Sigmoid colon (tissue), 7 donors: ENCODE results near the gene FBXL15. TPM values are rescaled to one million over a fixed set of nuclear protein-coding genes. Genes with fewer than 3 reads are reported as not detected.
A peak's percentile ranks its signal among the peaks of the same experiment; 100 is the strongest.
"Not testable (repeated sequence)": the region's sequence is repeated elsewhere in the genome, so short reads cannot be mapped to it uniquely, and the experiment has no call there.

Experiments
- DNase-seq: peaks from one replicate; pipeline ENCODE4 v3.0.0-alpha.2; 2019
- H3K27ac ChIP-seq, 4 donors: fragments of 200-600 bp; sonication (generic); one replicate each; pipeline ENCODE4 v1.5.1; 2016 to 2019; ENCODE audit warnings: mild to moderate bottlenecking in 1 of 4
- H3K27me3 ChIP-seq, 3 donors: fragments of 200-600 bp; sonication (generic); one replicate each; pipeline ENCODE4 v1.5.1; 2019; ENCODE audit warnings: mild to moderate bottlenecking in 1 of 3
- H3K36me3 ChIP-seq, 4 donors: fragments of 200-600 bp; sonication (generic); one replicate each; pipeline ENCODE4 v1.5.1; 2016 to 2019
- H3K4me1 ChIP-seq, 4 donors: fragments of 200-600 bp; sonication (generic); one replicate each; pipeline ENCODE4 v1.5.1; 2017 to 2019
- H3K4me3 ChIP-seq, 4 donors: fragments of 200-600 bp; sonication (generic); one replicate each; pipeline ENCODE4 v1.5.1; 2017 to 2019; ENCODE audit warnings: mild to moderate bottlenecking in 2 of 4, moderate library complexity in 1 of 4
- H3K9me3 ChIP-seq, 4 donors: fragments of 200-600 bp in 3 of 4; sonication (generic) in 3 of 4; one replicate each; pipeline versions ENCODE4 v1.5.1 to v1.6.1; 2013 to 2019
- EP300 ChIP-seq, 4 donors: sonication (generic); formaldehyde crosslinking; IDR thresholded peaks; one replicate each; pipeline ENCODE4 v1.6.1; 2017; ENCODE audit warnings: antibody characterized with exemption in 4 of 4
- POLR2A ChIP-seq, 2 donors: fragments of 450-650 bp; IDR thresholded peaks; one replicate each; pipeline ENCODE4 v1.6.1; 2016; ENCODE audit warnings: antibody characterized with exemption in 2 of 2, mild to moderate bottlenecking in 2 of 2, moderate library complexity in 2 of 2
- POLR2AphosphoS5 ChIP-seq, 4 donors: sonication (generic); formaldehyde crosslinking; IDR thresholded peaks; one replicate each; pipeline ENCODE4 v1.6.1; 2017; ENCODE audit warnings: antibody characterized with exemption in 4 of 4
- WGBS, 2 donors: extraction: QIAGEN DNeasy Blood & Tissue Kit; methylation state at CpG; one replicate each; pipeline ENCODE4 v1.1.7; 2013; 5-methylcytosine and 5-hydroxymethylcytosine counted together
- intact Hi-C: fragments of 100-400 bp; cut with DNase I; formaldehyde crosslinking; loops from one replicate; pipeline ENCODE4 v1.15.1; 2023
- polyA plus RNA-seq, 3 donors: library from polyadenylated mRNA; stranded (reverse); fragments of 200-250 nt; gene quantifications; one replicate each; pipeline ENCODE4 v1.2.3, GENCODE V29; 2013
- total RNA-seq, 4 donors: library from RNA; depleted of rRNA; stranded (reverse); fragments of >200 nt; gene quantifications; one replicate each; pipeline ENCODE4 v1.1.0, GENCODE V29; 2016
- TF ChIP-seq, protein P1 (sequence below), 4 experiments: fragments of 450-650 bp in 3 of 4; fragments of 200-600 bp in 1 of 4; IDR thresholded peaks; one replicate each; pipeline ENCODE4 v1.5.1; 2016 to 2019; ENCODE audit warnings: antibody characterized with exemption in 4 of 4, mild to moderate bottlenecking in 3 of 4, moderate library complexity in 2 of 4
- donor health status: healthy with polysubstance abuse.
- donor health status: Bipolar disorder and iron deficiency.
- donor health status: healthy.

Gene FBXL15
- total and polyA plus RNA-seq, 7 donors: 19.0 to 51.3 (median 30.7) TPM

DNA sequence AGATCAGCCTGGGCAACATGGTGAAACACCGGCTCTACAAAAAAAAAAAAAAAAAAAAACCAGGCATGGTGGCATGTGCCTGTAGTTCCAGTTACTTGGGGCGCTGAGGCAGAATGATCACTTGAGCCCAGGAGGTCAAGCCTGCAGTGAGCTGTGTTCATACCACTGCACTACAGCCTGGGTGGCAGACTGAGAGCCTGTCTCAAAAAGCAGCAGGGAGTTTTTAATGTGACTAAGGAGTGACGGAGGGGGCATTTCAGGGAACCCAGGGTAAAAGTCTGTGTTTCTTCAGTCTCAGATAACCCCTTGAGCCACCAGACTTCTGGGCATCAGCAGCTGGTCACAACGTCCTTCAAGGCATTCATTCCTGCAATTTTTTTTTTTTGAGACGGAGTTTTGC, 32.9 kb downstream of the FBXL15 start:
- WGBS, 2 donors: 86 to 92% methylated on average over 5 of the region's 5 CpGs
- H3K36me3 ChIP-seq: no peaks in the 10 kb centered on the region
- DNase-seq: no peak
- H3K4me3 ChIP-seq: no peak overlapping the region
- intact Hi-C loops: no loop called here
- TF ChIP-seq, protein P1, sequence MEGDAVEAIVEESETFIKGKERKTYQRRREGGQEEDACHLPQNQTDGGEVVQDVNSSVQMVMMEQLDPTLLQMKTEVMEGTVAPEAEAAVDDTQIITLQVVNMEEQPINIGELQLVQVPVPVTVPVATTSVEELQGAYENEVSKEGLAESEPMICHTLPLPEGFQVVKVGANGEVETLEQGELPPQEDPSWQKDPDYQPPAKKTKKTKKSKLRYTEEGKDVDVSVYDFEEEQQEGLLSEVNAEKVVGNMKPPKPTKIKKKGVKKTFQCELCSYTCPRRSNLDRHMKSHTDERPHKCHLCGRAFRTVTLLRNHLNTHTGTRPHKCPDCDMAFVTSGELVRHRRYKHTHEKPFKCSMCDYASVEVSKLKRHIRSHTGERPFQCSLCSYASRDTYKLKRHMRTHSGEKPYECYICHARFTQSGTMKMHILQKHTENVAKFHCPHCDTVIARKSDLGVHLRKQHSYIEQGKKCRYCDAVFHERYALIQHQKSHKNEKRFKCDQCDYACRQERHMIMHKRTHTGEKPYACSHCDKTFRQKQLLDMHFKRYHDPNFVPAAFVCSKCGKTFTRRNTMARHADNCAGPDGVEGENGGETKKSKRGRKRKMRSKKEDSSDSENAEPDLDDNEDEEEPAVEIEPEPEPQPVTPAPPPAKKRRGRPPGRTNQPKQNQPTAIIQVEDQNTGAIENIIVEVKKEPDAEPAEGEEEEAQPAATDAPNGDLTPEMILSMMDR (IDR thresholded peaks at IDR 0.05): no peak
- H3K27me3 ChIP-seq: no peaks in the 10 kb centered on the region
- no peaks in the 10 kb centered on the region for H3K9me3 ChIP-seq
- H3K27ac ChIP-seq: peak overlapping the region in 3 of 4 donors; percentile 37 to 48 (median 43)
- peaks cover 0 to 20% (median 17%) of the 10 kb centered on the region in 4 donors for H3K4me1 ChIP-seq

DNA sequence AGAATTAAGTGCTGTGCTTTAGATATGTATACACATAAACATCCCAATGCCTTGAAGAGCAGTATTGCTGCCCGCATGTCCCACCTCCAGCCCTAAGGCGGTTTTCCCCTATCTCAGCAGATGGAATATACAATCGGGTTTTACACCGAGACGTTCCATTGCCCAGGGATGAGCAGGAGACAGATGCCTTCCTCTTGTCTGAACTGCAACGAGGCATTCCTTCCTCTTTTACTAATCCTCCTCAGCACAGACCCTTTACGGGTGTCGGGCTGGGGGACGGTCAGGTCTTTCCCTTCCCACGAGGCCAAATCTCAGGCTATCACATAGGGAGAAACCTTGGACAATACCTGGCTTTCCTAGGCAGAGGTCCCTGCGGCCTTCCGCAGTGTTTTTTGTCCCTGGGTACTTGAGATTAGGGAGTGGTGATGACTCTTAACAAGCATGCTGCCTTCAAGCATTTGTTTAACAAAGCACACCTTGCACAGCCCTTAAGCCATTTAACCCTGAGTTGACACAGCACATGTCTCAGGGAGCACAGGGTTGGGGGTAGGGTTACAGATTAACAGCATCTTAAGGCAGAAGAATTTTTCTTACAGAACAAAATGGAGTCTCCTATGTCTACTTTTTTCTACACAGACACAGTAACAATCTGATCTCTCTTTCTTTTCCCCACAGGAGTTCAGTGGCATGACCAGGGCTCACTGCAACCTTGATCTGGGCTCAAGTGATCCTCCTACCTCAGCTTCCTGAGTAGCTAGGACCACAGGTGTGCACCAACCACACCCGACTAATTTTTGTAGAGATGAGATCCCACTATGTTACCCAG, 34.2 kb downstream of the FBXL15 start:
- DNase-seq, intact Hi-C loops, H3K27ac ChIP-seq, H3K36me3 ChIP-seq, H3K4me3 ChIP-seq, H3K27me3 ChIP-seq, H3K9me3 ChIP-seq: not testable (repeated sequence)
- peaks cover 0 to 14% (median 12%) of the 10 kb centered on the region in 4 donors for H3K4me1 ChIP-seq
- WGBS, 2 donors: 80 to 86% methylated on average over 13 of the region's 13 CpGs

DNA sequence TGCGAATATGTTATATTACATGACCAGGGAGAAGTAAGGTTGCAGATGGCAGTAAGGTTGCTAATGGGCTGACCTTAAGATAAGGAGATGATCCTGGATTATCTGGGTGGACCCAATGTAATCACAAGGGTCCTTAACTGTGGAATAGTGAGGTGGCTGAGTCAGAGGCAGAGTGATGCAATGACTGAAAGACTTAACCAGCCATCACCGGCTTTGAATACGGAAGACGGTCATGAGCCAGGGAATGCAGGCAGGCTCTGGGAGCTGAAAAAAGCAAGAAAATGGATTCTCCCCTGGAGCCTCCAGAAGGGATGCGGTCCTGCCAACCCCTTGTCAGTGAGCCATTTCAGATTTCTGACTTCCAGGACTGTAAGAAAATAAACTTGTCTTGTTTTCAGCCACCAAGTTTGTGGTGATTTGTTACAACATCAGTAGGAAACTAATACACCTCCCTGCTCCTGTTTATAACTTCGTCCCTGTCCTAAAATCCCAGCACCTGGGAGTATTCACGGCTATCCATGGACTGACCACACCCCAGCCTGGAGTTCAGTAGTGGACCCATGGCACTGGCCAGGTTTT, 35.3 kb downstream of the FBXL15 start:
- no peak for DNase-seq
- Histone ChIP-seq H3K36me3 (no peaks in the 10 kb centered on the region), H3K9me3 (no peaks in the 10 kb centered on the region), H3K27ac (no peak overlapping the region), H3K4me1 (peaks cover 0 to 12% (median 10%) of the 10 kb centered on the region in 4 donors), H3K4me3 (no peak overlapping the region), H3K27me3 (no peaks in the 10 kb centered on the region)
- intact Hi-C loops: no loop called here
- TF ChIP-seq EP300 (IDR thresholded peaks at IDR 0.05) (no peak), POLR2A (IDR thresholded peaks at IDR 0.05) (no peak), POLR2AphosphoS5 (IDR thresholded peaks at IDR 0.05) (no peak)
- TF ChIP-seq, protein P1 (IDR thresholded peaks at IDR 0.05): no peak
- WGBS, 2 donors: 81 to 90% methylated on average over 7 of the region's 7 CpGs

DNA sequence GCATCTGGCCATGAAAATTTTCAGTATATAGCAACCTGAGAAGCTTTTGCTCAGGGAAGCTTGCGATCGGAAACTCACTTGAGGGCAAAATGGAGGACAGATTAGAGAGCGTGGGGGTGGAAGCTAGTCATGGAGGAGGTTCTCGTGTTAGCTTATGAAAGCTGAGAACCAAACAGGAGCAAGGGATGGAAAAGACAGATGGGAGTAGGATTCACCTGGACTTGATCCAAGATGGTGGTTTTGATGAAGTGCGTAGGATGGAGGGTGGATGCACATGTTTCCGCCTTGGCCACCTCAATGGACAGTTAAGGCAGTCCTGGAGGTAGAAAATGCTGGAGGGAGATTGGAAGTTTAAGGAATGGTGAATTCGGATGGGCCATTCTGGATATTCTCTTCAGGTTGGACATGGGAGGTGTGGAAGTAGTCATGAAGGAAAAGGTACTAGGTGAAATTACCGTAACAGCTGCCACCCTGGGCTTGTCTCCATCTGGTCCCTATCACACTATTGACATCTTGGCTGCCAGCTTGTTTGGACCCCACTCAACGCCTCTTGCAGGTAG, 37.0 kb downstream of the FBXL15 start:
- H3K27ac ChIP-seq: no peak overlapping the region
- no peak overlapping the region for H3K4me3 ChIP-seq
- TF ChIP-seq POLR2AphosphoS5 (IDR thresholded peaks at IDR 0.05) (no peak), EP300 (IDR thresholded peaks at IDR 0.05) (no peak), POLR2A (IDR thresholded peaks at IDR 0.05) (no peak)
- TF ChIP-seq, protein P1 (IDR thresholded peaks at IDR 0.05): no peak
- WGBS, 2 donors: 89% methylated on average over 9 of the region's 9 CpGs
- intact Hi-C loops: no loop called here
- H3K9me3 ChIP-seq: no peaks in the 10 kb centered on the region
- no peak for DNase-seq
- no peaks in the 10 kb centered on the region for H3K27me3 ChIP-seq
- no peaks in the 10 kb centered on the region for H3K36me3 ChIP-seq
- peaks cover 0 to 19% (median 12%) of the 10 kb centered on the region in 4 donors for H3K4me1 ChIP-seq

DNA sequence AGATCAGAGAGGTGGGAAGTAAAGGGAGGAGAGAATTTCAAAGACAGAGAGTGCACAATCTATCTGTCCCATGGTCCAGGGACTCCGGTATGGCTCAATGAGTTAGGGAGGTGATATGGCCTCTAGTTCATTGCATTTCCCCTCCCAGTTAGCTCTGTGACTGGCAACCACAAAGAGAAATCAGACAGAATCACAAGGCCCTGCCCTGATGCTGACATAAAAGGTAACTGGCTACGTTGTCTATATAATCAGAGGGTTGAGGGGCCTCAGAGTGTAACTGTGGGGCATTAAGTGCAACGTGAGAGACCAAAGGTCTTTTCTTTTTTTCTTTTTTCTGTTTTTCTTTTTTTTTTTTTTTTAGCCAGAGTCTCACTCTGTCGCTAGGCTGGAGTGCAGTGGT, 38.0 kb downstream of the FBXL15 start:
- Histone ChIP-seq H3K36me3 (no peaks in the 10 kb centered on the region), H3K9me3 (no peaks in the 10 kb centered on the region), H3K4me1 (peaks cover 0 to 22% (median 12%) of the 10 kb centered on the region in 4 donors), H3K4me3 (no peak overlapping the region), H3K27ac (no peak overlapping the region), H3K27me3 (no peaks in the 10 kb centered on the region)
- TF ChIP-seq POLR2A (IDR thresholded peaks at IDR 0.05) (no peak), EP300 (IDR thresholded peaks at IDR 0.05) (no peak)
- intact Hi-C loops: no loop called here
- 77 to 82% methylated on average over 4 of the region's 4 CpGs for WGBS, 2 donors
- no peak for DNase-seq
